Cortex of kidney (tissue), 1 donor: Measurements from ENCODE around the gene PPP1R2B.
"Not testable (repeated sequence)": the region's sequence is repeated elsewhere in the genome, so short reads cannot be mapped to it uniquely, and the experiment has no call there.

Source experiments
- DNase-seq: peaks from one replicate; lab custom pipeline; 2025; lab: John Stamatoyannopoulos, UW

PPP1R2B gene

GRCh38 chr5:156850206-156850751 lies at the start of gene PPP1R2B:
PPP1R2B (plus strand) TSS chr5:156850295; CDS start chr5:156850563, 268 bp downstream.
- DNase-seq = no peak

- DNase-seq = no peak
Measured at GRCh38 chr5:156800929-156801328, 49.2 kb upstream of the PPP1R2B start.

- DNase-seq = no peak
Measured at GRCh38 chr5:156802501-156802900, 47.6 kb upstream of the PPP1R2B start.

- DNase-seq = no peak
Measured at GRCh38 chr5:156803404-156803803, 46.7 kb upstream of the PPP1R2B start.

GRCh38 chr5:156812959-156813358 lies 37.1 kb upstream of the PPP1R2B start:
- DNase-seq = no peak

GRCh38 chr5:156815988-156816599 lies 34.0 kb upstream of the PPP1R2B start:
- no peak for DNase-seq

- no peak for DNase-seq
Measured at GRCh38 chr5:156819537-156819936, 30.6 kb upstream of the PPP1R2B start.

GRCh38 chr5:156819967-156820581 lies 30.0 kb upstream of the PPP1R2B start:
- no peak for DNase-seq

GRCh38 chr5:156824241-156824640 lies 25.9 kb upstream of the PPP1R2B start:
- no peak for DNase-seq

- DNase-seq = no peak
Measured at GRCh38 chr5:156824800-156825199, 25.3 kb upstream of the PPP1R2B start.

GRCh38 chr5:156825688-156826087 lies 24.4 kb upstream of the PPP1R2B start:
- no peak for DNase-seq

GRCh38 chr5:156826150-156826549 lies 23.9 kb upstream of the PPP1R2B start:
- no peak for DNase-seq

GRCh38 chr5:156834916-156835315 lies 15.2 kb upstream of the PPP1R2B start:
- no peak for DNase-seq

GRCh38 chr5:156835905-156836304 lies 14.2 kb upstream of the PPP1R2B start:
- no peak for DNase-seq

- no peak for DNase-seq
Measured at GRCh38 chr5:156836846-156837245, 13.2 kb upstream of the PPP1R2B start.

- DNase-seq = no peak
Measured at GRCh38 chr5:156838961-156839360, 11.1 kb upstream of the PPP1R2B start.

GRCh38 chr5:156841737-156842136 lies 8.4 kb upstream of the PPP1R2B start:
- no peak for DNase-seq

- no peak for DNase-seq
Measured at GRCh38 chr5:156846914-156847313, 3.2 kb upstream of the PPP1R2B start.

GRCh38 chr5:156848447-156848846 lies 1.6 kb upstream of the PPP1R2B start:
- DNase-seq = not testable (repeated sequence)

GRCh38 chr5:156851880-156852279 lies 1.8 kb downstream of the PPP1R2B start:
- DNase-seq = no peak

GRCh38 chr5:156853055-156853454 lies 3.0 kb downstream of the PPP1R2B start:
- DNase-seq = not testable (repeated sequence)

- DNase-seq = no peak
Measured at GRCh38 chr5:156865427-156865826, 15.3 kb downstream of the PPP1R2B start.

GRCh38 chr5:156870498-156870839 lies 20.4 kb downstream of the PPP1R2B start:
- DNase-seq = no peak

GRCh38 chr5:156871212-156871611 lies 21.1 kb downstream of the PPP1R2B start:
- DNase-seq = no peak
